ENCODE measurements around the gene FAM78A. TPM values are rescaled to one million over a fixed set of nuclear protein-coding genes. Genes with fewer than 3 reads are reported as not detected.

Gene FAM78A
- total and polyA plus RNA-seq, 2 experiments from 2014 or later, result 0.23 to 1.1 TPM

GRCh38 chr9:131275332-131276093, 797 bp downstream of the FAM78A start:
- no peak for DNase-seq
- Histone ChIP-seq H3K36me3 (ENCODE audit: low read depth) (no peaks in the 10 kb centered on the region), H3F3A (ENCODE audit: insufficient read depth) (no peaks in the 10 kb centered on the region), H3K27me3 (replicated peaks; ENCODE audit: insufficient read depth) (0 out of 2 replicates have a peak, but pooled peaks cover under 1% of the 10 kb centered on the region), H3K9me3 (ENCODE audit: low read depth) (no peaks in the 10 kb centered on the region), H3K79me2 (ENCODE audit: insufficient read depth) (no peaks in the 10 kb centered on the region), H3K4me2 (ENCODE audit: unreplicated experiment) (no peak overlapping the region), H3K9ac (no peak overlapping the region), H2AFZ (peak overlapping the region; percentile 62; the same call in 1 of the 2 replicates), H4K20me1 (ENCODE audit: insufficient read depth) (no peaks in the 10 kb centered on the region), H3K9me2 (ENCODE audit: insufficient read depth) (no peaks in the 10 kb centered on the region), H3K4me3 (no peak overlapping the region), H3K27ac (no peak overlapping the region), H3K4me1 (ENCODE audit: insufficient read depth) (no peaks in the 10 kb centered on the region)
- in situ Hi-C loops (cut with MboI), result no loop called here
- TF ChIP-seq EZH2phosphoT487 (IDR thresholded peaks at IDR 0.05; ENCODE audit: insufficient read depth, low read depth), result no peak
- no peak for TF ChIP-seq EZH2 (IDR thresholded peaks at IDR 0.05; ENCODE audit: insufficient read depth, poor library complexity, severe bottlenecking)
- 93 to 94% methylated on average over 25 to 29 of the region's 29 CpGs for WGBS, 2 experiments (ENCODE audit: low coverage in 1 of 2, low lambda C conversion rate in 2 of 2, missing lambda C conversion rate in 2 of 2)

DNA sequence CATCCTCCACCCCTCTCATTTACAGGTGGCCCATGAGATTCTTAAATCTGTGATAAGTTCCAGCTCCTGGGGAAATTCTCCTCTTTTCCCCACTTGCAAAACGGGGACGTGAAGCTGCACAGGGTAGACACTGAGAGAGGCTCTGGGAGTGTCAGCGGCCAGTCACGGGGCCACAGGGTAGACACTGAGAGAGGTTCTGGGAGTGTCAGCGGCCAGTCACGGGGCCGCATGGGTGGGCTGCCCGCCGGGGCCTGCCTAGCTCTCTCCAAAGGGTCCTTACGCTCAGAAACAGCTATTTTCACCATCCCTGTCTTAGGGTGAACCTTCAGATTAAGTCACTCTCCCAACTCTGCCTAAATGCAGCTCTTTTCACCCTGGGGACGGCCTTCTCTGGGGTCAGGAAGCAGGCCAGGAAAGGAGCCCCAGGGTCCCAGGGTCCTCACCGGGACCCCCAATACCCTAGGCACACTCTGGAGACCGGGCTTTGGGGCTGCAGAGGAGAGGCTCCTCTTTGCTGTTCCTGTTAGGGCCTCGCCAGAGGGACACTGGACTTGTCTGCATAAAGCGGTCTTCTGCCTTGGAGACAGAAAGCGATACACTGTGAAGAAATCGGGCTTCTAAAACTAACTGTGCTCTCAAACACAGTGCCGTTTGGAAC, 1.5 kb downstream of the FAM78A start:
- in situ Hi-C loops (cut with MboI), result no loop called here
- Histone ChIP-seq H3K4me3 (no peak overlapping the region), H3K9ac (no peak overlapping the region), H3K36me3 (ENCODE audit: low read depth) (no peaks in the 10 kb centered on the region), H3K4me1 (ENCODE audit: insufficient read depth) (no peaks in the 10 kb centered on the region), H3K27me3 (replicated peaks; ENCODE audit: insufficient read depth) (no peaks in the 10 kb centered on the region), H3K9me2 (ENCODE audit: insufficient read depth) (no peaks in the 10 kb centered on the region), H3K4me2 (ENCODE audit: unreplicated experiment) (no peak overlapping the region), H3K79me2 (ENCODE audit: insufficient read depth) (no peaks in the 10 kb centered on the region), H3F3A (ENCODE audit: insufficient read depth) (no peaks in the 10 kb centered on the region), H3K9me3 (ENCODE audit: low read depth) (no peaks in the 10 kb centered on the region), H4K20me1 (ENCODE audit: insufficient read depth) (no peaks in the 10 kb centered on the region), H3K27ac (no peak overlapping the region), H2AFZ (no peak overlapping the region)
- WGBS, 2 experiments (ENCODE audit: low coverage in 1 of 2, low lambda C conversion rate in 2 of 2, missing lambda C conversion rate in 2 of 2), result 91 to 94% methylated on average over 17 to 18 of the region's 18 CpGs
- TF ChIP-seq EZH2phosphoT487 (IDR thresholded peaks at IDR 0.05; ENCODE audit: insufficient read depth, low read depth) (no peak), EZH2 (IDR thresholded peaks at IDR 0.05; ENCODE audit: insufficient read depth, poor library complexity, severe bottlenecking) (no peak)
- DNase-seq, result no peak

DNA sequence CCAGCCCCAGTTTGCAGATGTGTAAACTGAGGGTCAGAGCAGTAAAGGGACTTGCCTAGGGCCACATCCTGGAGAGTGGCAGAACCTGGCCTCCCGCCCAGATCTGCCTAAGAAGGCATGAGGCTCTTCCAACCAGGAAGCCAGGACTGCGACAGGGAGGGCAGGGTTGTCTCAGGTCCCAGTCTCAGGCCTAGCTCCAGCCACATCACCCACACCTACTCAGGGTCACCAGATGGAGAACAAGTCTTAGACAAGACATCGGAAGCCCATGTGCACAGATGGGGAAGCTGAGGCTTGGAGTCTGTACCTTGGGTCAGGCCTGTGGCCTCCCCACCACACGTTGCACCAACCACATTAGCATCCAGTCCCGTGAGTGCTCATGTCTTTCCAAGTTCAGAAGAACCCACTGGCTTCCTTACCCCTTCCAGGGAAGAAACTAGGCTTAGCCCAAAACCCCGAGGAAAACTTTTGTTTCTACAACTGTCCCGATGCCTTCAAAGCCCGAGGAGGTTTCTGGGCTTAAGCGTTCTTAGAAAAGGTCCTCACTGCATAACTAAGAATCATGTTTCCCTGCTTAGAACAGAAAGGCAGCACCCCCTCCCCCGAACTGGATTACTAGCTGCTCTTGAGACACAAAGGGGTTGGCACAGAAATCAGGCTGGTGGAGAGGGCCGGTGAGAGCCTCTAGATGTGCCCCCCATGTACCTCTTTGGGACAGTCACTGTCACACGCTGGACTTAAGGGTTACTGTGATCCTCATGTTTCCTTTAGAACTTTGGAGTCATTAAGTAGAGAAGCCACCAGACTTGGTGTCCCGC, 2.2 kb downstream of the FAM78A start:
- Histone ChIP-seq H3F3A (ENCODE audit: insufficient read depth) (no peaks in the 10 kb centered on the region), H3K36me3 (ENCODE audit: low read depth) (no peaks in the 10 kb centered on the region), H2AFZ (no peak overlapping the region; the same call in 1 of the 2 replicates), H4K20me1 (ENCODE audit: insufficient read depth) (no peaks in the 10 kb centered on the region), H3K4me2 (ENCODE audit: unreplicated experiment) (no peak overlapping the region), H3K27me3 (replicated peaks; ENCODE audit: insufficient read depth) (no peaks in the 10 kb centered on the region), H3K9ac (no peak overlapping the region), H3K9me2 (ENCODE audit: insufficient read depth) (no peaks in the 10 kb centered on the region), H3K4me3 (no peak overlapping the region), H3K27ac (no peak overlapping the region), H3K9me3 (ENCODE audit: low read depth) (no peaks in the 10 kb centered on the region), H3K4me1 (ENCODE audit: insufficient read depth) (no peaks in the 10 kb centered on the region), H3K79me2 (ENCODE audit: insufficient read depth) (no peaks in the 10 kb centered on the region)
- TF ChIP-seq EZH2phosphoT487 (IDR thresholded peaks at IDR 0.05; ENCODE audit: insufficient read depth, low read depth), result no peak
- no peak for TF ChIP-seq EZH2 (IDR thresholded peaks at IDR 0.05; ENCODE audit: insufficient read depth, poor library complexity, severe bottlenecking)
- 75 to 77% methylated on average over 13 of the region's 13 CpGs for WGBS, 2 experiments (ENCODE audit: low coverage in 1 of 2, low lambda C conversion rate in 2 of 2, missing lambda C conversion rate in 2 of 2)
- in situ Hi-C loops (cut with MboI), result no loop called here
- DNase-seq, result no peak

DNA sequence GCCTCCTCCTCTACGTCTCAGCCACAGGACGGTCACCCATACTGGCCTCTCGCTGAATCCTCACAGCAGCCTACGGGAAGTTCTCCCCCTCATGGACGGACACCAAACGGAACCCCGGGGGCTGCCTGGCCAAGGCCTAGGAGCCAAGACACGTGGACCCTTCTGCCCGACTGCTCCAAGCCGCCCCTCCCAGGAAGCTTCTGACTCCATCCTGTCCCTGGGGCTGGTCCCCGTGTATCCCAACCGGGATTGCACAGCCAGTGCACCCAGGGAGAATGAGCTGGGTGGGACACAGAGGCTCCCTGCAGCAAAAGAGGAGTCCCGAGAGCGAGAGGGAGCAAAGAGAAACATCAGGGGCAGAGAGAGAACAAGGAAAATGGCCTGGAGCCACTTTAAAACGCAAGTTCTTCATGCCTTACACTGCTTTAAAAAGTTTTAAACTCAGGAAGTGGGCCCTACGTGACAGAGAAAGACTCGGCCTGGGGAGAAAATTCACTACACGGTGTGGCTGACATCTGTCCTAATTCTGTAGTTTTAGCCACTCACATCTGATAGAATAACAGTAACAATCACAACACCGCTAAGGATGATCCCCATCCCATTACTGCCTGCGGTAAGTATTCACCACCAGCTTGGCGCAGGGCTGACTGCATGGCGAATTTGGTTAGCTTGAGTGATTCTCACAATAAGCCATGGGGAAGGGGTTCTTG, 3.0 kb downstream of the FAM78A start:
- Histone ChIP-seq H3K27me3 (replicated peaks; ENCODE audit: insufficient read depth) (no peaks in the 10 kb centered on the region), H4K20me1 (ENCODE audit: insufficient read depth) (no peaks in the 10 kb centered on the region), H3K4me2 (ENCODE audit: unreplicated experiment) (no peak overlapping the region), H3K27ac (no peak overlapping the region), H3K4me1 (ENCODE audit: insufficient read depth) (no peaks in the 10 kb centered on the region), H3K9me2 (ENCODE audit: insufficient read depth) (no peaks in the 10 kb centered on the region), H3K9me3 (ENCODE audit: low read depth) (no peaks in the 10 kb centered on the region), H3F3A (ENCODE audit: insufficient read depth) (no peaks in the 10 kb centered on the region), H3K9ac (no peak overlapping the region), H3K79me2 (ENCODE audit: insufficient read depth) (no peaks in the 10 kb centered on the region), H3K36me3 (ENCODE audit: low read depth) (no peaks in the 10 kb centered on the region), H3K4me3 (no peak overlapping the region), H2AFZ (no peak overlapping the region; the same call in 1 of the 2 replicates)
- TF ChIP-seq EZH2 (IDR thresholded peaks at IDR 0.05; ENCODE audit: insufficient read depth, poor library complexity, severe bottlenecking), result no peak
- no peak for TF ChIP-seq EZH2phosphoT487 (IDR thresholded peaks at IDR 0.05; ENCODE audit: insufficient read depth, low read depth)
- 92 to 96% methylated on average over 21 to 22 of the region's 22 CpGs for WGBS, 2 experiments (ENCODE audit: low coverage in 1 of 2, low lambda C conversion rate in 2 of 2, missing lambda C conversion rate in 2 of 2)
- in situ Hi-C loops (cut with MboI), result no loop called here
- no peak for DNase-seq
